HepG2 (cell line): ENCODE measurements around the gene TCF20.

Experiments
- BHLHE40 ChIP-seq: IDR thresholded peaks from 2 replicates; pipeline ENCODE4 v1.6.1; 2011; ENCODE audit warnings: low read length, improper control_type of control experiment
- CTCF ChIP-seq: sonication (generic); formaldehyde crosslinking; IDR thresholded peaks from 2 replicates; pipeline ENCODE4 v1.5.0; 2020; ENCODE audit warnings: mild to moderate bottlenecking, missing genetic modification reagents, moderate library complexity
- ELK4 ChIP-seq: sonication (generic); formaldehyde crosslinking; IDR thresholded peaks from 2 replicates; pipeline ENCODE4 v1.9.0; 2021; ENCODE audit warnings: missing genetic modification reagents, borderline replicate concordance
- ESRRA ChIP-seq: sonication (generic); formaldehyde crosslinking; IDR thresholded peaks from 2 replicates; pipeline ENCODE4 v1.5.1; 2020; ENCODE audit warnings: mild to moderate bottlenecking, low read depth, missing genetic modification reagents
- ETS1 ChIP-seq: sonication (generic); formaldehyde crosslinking; IDR thresholded peaks from 2 replicates; pipeline ENCODE4 v1.4.0; 2020; ENCODE audit warnings: missing genetic modification reagents
- GPN1 ChIP-seq: sonication (generic); formaldehyde crosslinking; IDR thresholded peaks from 2 replicates; pipeline ENCODE4 v1.5.1; 2020; ENCODE audit warnings: missing genetic modification reagents, borderline replicate concordance
- HDAC6 ChIP-seq: fragments of 200-600 bp; sonication (generic); IDR thresholded peaks from 2 replicates; pipeline ENCODE4 v1.7.0; 2017; ENCODE audit warnings: mild to moderate bottlenecking, antibody characterized with exemption, low read length, low read depth
- IRX3 ChIP-seq: sonication (generic); formaldehyde crosslinking; IDR thresholded peaks from 2 replicates; pipeline ENCODE4 v1.8.1; 2023; ENCODE audit warnings: mild to moderate bottlenecking, low read depth, missing genetic modification reagents, borderline replicate concordance
- MAFK ChIP-seq, 2 experiments: IDR thresholded peaks in 1 of 2; conservative IDR thresholded peaks in 1 of 2; 2 replicates each; pipeline ENCODE4 v1.6.1; 2011; ENCODE audit warnings: improper control_type of control experiment in 2 of 2, low read length in 2 of 2
- NFYB ChIP-seq: sonication (generic); formaldehyde crosslinking; IDR thresholded peaks from 2 replicates; pipeline ENCODE4 v1.4.0; 2020; ENCODE audit warnings: missing genetic modification reagents
- ZNF138 ChIP-seq: sonication (generic); formaldehyde crosslinking; IDR thresholded peaks from 2 replicates; pipeline ENCODE4 v1.5.0; 2020; ENCODE audit warnings: mild to moderate bottlenecking, low read depth, missing genetic modification reagents
- ZXDC ChIP-seq: sonication (generic); formaldehyde crosslinking; IDR thresholded peaks from 2 replicates; pipeline ENCODE4 v1.5.0; 2020; ENCODE audit warnings: mild to moderate bottlenecking, missing genetic modification reagents

GRCh38 chr22:42296883-42297282 lies 26.4 kb upstream of the TCF20 start:
- TF ChIP-seq IRX3 (CRISPR knock-in tag) (no peak), HDAC6 (no peak), NFYB (no peak), ELK4 (CRISPR knock-in tag) (no peak), ZXDC (no peak), CTCF (CRISPR knock-in tag) (no peak), ETS1 (CRISPR knock-in tag) (no peak), MAFK (conservative IDR thresholded peaks at IDR 0.05 in 1 of 2, IDR thresholded peaks at IDR 0.05 in 1 of 2; ENCODE audit: low read length in 2 of 2) (no peak), GPN1 (CRISPR knock-in tag) (no peak), ESRRA (CRISPR knock-in tag) (no peak), BHLHE40 (no peak), ZNF138 (no peak)
